Smooth muscle cell (in vitro differentiated cells): Measurements from ENCODE around the gene CTAGE1. TPM values are rescaled to one million over a fixed set of nuclear protein-coding genes. Genes with fewer than 3 reads are reported as not detected.

Source experiments
- DNase-seq: peaks from one replicate; lab custom pipeline; 2025; ENCODE audit not compliant: unreplicated experiment; lab: John Stamatoyannopoulos, UW
- H2AFZ ChIP-seq: fragments of 200-600 bp; sonication (generic); 2 replicates; pipeline ENCODE4 v1.6.0; 2016; ENCODE audit warnings: antibody characterized with exemption, low read depth, mild to moderate bottlenecking
- H3F3A ChIP-seq: fragments of 200-600 bp; sonication (generic); 2 replicates; pipeline ENCODE4 v1.6.0; 2017; ENCODE audit warnings: antibody characterized with exemption, low read depth
- H3K27ac ChIP-seq: fragments of 200-600 bp; sonication (generic); 2 replicates; pipeline ENCODE4 v1.5.1; 2016; ENCODE audit warnings: low read depth, mild to moderate bottlenecking
- H3K27me3 ChIP-seq: fragments of 200-600 bp; sonication (generic); 2 replicates; pipeline ENCODE4 v1.6.1; 2016; ENCODE audit warnings: low read depth, mild to moderate bottlenecking
- H3K36me3 ChIP-seq: fragments of 200-600 bp; sonication (generic); 2 replicates; pipeline ENCODE4 v1.5.1; 2016; ENCODE audit warnings: low read depth
- H3K4me1 ChIP-seq: fragments of 200-600 bp; sonication (generic); 2 replicates; pipeline ENCODE4 v1.5.1; 2016; ENCODE audit warnings: low read depth
- H3K4me2 ChIP-seq: fragments of 200-600 bp; sonication (generic); 2 replicates; pipeline ENCODE4 v1.6.0; 2016; ENCODE audit warnings: mild to moderate bottlenecking
- H3K4me3 ChIP-seq: fragments of 200-600 bp; sonication (generic); 2 replicates; pipeline ENCODE4 v1.5.1; 2016; ENCODE audit warnings: mild to moderate bottlenecking
- H3K79me2 ChIP-seq: fragments of 200-600 bp; sonication (generic); 2 replicates; pipeline ENCODE4 v1.6.0; 2016; ENCODE audit warnings: low read depth, mild to moderate bottlenecking
- H3K9ac ChIP-seq: fragments of 200-600 bp; sonication (generic); 2 replicates; pipeline ENCODE4 v1.6.0; 2016; ENCODE audit warnings: low read depth
- H3K9me3 ChIP-seq: fragments of 200-600 bp; sonication (generic); replicated peaks from 2 replicates; pipeline ENCODE4 v1.5.1; 2016; ENCODE audit warnings: low read depth
- H4K20me1 ChIP-seq: fragments of 200-600 bp; sonication (generic); 2 replicates; pipeline ENCODE4 v1.6.0; 2016; ENCODE audit warnings: low read depth
- CTCF ChIP-seq: fragments of 200-600 bp; sonication (generic); IDR thresholded peaks from 2 replicates; pipeline ENCODE4 v1.5.1; 2017; ENCODE audit warnings: borderline replicate concordance, mild to moderate bottlenecking, antibody characterized with exemption; ENCODE audit not compliant: insufficient read depth, poor library complexity, severe bottlenecking
- WGBS: methylation state at CpG from one replicate; pipeline ENCODE4 v1.1.7; 2016; ENCODE audit warnings: low lambda C conversion rate; 5-methylcytosine and 5-hydroxymethylcytosine counted together
- polyA plus RNA-seq: library from polyadenylated mRNA; unstranded; fragments of >200 nt; fragmentation: Nextera tagmentation; extraction: Ambion mirVana; gene quantifications from 2 replicates; pipeline ENCODE4 v1.2.1, GENCODE V29; 2016
- total RNA-seq: library from RNA; depleted of rRNA; stranded (reverse); fragments of >200 nt; gene quantifications from 2 replicates; pipeline ENCODE4 v1.2.3, GENCODE V29; 2014

CTAGE1 gene
- total and polyA plus RNA-seq, 2 experiments from 2014 or later: not detected

- no peak for TF ChIP-seq CTCF
Measured at GRCh38 chr18:22447792-22448191, 30.1 kb upstream of the CTAGE1 start.

GRCh38 chr18:22446911-22447310, 29.2 kb upstream of the CTAGE1 start:
- Histone ChIP-seq H3K27me3 (no peaks in the 10 kb centered on the region), H3F3A (peaks cover 4% of the 10 kb centered on the region), H3K79me2 (no peaks in the 10 kb centered on the region), H4K20me1 (no peaks in the 10 kb centered on the region), H3K9ac (no peak overlapping the region), H3K36me3 (no peaks in the 10 kb centered on the region), H3K27ac (no peak overlapping the region), H3K4me2 (no peak overlapping the region), H3K9me3 (peaks cover 11% of the 10 kb centered on the region), H3K4me3 (no peak overlapping the region), H3K4me1 (no peaks in the 10 kb centered on the region), H2AFZ (no peak overlapping the region)
- 49% methylated on average over 4 of the region's 4 CpGs for WGBS
- DNase-seq: no peak
- TF ChIP-seq CTCF: no peak

More at GRCh38 chr18:22447792-22448191, 30.1 kb upstream of the CTAGE1 start:
- peaks cover 9% of the 10 kb centered on the region for H3F3A ChIP-seq
- no peaks in the 10 kb centered on the region for H3K27me3 ChIP-seq
- no peaks in the 10 kb centered on the region for H3K79me2 ChIP-seq
- peak overlapping the region; percentile 31 for H3K27ac ChIP-seq
- H3K4me2 ChIP-seq: peak overlapping the region; percentile 37
- H3K4me1 ChIP-seq: no peaks in the 10 kb centered on the region
- no peak overlapping the region for H3K9ac ChIP-seq
- H4K20me1 ChIP-seq: no peaks in the 10 kb centered on the region
- H3K4me3 ChIP-seq: no peak overlapping the region
- no peak for DNase-seq
- H3K36me3 ChIP-seq: no peaks in the 10 kb centered on the region
- peaks cover 11% of the 10 kb centered on the region for H3K9me3 ChIP-seq
- peak overlapping the region; percentile 5 for H2AFZ ChIP-seq
- 41% methylated on average over 4 of the region's 4 CpGs for WGBS

DNA sequence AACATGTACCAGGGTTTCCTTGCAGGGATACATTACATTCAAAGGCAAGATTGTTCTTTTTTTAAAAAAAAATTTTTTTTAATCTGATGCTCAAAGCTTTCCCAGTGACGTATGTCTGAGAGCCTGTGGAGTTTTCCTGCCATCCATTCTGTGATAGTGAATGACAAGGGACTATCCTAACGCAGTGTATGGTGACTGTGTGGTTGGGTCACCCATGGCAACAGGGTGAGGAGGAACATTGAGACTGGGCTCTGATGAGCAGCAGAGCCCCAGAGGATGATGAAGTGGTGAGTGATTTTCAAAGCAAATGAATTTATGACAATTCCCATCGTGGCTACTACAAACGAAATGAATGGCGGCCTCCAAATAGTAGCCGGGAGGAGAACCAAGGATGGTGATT, 28.6 kb upstream of the CTAGE1 start:
- no peak for DNase-seq
- TF ChIP-seq CTCF: no peak
- no peak overlapping the region for H2AFZ ChIP-seq
- no peak overlapping the region for H3K9ac ChIP-seq
- H3K79me2 ChIP-seq: no peaks in the 10 kb centered on the region
- H3K4me3 ChIP-seq: no peak overlapping the region
- no peaks in the 10 kb centered on the region for H3K4me1 ChIP-seq
- WGBS: 74% methylated on average over 6 of the region's 6 CpGs
- peaks cover 11% of the 10 kb centered on the region for H3K9me3 ChIP-seq
- H4K20me1 ChIP-seq: no peaks in the 10 kb centered on the region
- no peak overlapping the region for H3K27ac ChIP-seq
- H3K4me2 ChIP-seq: no peak overlapping the region
- H3K36me3 ChIP-seq: peaks cover 3% of the 10 kb centered on the region
- H3F3A ChIP-seq: peaks cover 4% of the 10 kb centered on the region
- no peaks in the 10 kb centered on the region for H3K27me3 ChIP-seq

DNA sequence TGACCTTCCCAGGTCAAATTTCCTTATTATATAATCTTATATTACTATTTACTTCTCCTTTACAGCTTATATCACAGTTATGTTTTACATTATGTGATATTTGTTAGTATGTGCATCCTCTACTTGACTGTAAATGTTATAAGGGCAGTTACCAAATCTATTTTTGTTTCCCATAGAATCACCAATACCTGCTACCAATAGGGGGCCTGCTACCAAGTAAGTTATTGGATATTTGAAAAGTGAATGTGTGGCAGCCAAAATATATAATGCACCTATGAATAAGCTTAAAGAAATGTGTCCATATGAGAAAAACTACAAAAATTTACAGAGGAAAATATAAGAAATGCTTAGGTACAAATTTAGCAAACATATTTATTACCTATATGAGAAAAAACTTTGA, 23.9 kb upstream of the CTAGE1 start:
- Histone ChIP-seq H3K27ac (no peak overlapping the region), H4K20me1 (no peaks in the 10 kb centered on the region), H3K4me2 (no peak overlapping the region), H3K27me3 (no peaks in the 10 kb centered on the region), H3K9ac (no peak overlapping the region), H3F3A (no peaks in the 10 kb centered on the region), H2AFZ (no peak overlapping the region), H3K79me2 (no peaks in the 10 kb centered on the region), H3K4me1 (no peaks in the 10 kb centered on the region), H3K9me3 (no peaks in the 10 kb centered on the region), H3K36me3 (peaks cover 3% of the 10 kb centered on the region), H3K4me3 (no peak overlapping the region)
- TF ChIP-seq CTCF: peak; percentile 15
- DNase-seq: no peak
